Tibial nerve (tissue), 3 donors: ENCODE data around the gene MUSTN1.

Source experiments
- POLR2A ChIP-seq, 2 donors: fragments of 450-650 bp; IDR thresholded peaks; one replicate each; pipeline ENCODE4 v1.6.1; 2017; ENCODE audit warnings: antibody characterized with exemption in 2 of 2, mild to moderate bottlenecking in 2 of 2, moderate library complexity in 2 of 2
- TF ChIP-seq, protein P1 (sequence below), 5 experiments: fragments of 200-600 bp in 3 of 5; fragments of 450-650 bp in 2 of 5; sonication (generic) in 3 of 5; IDR thresholded peaks; one replicate each; pipeline ENCODE4 v1.5.1; 2016 to 2019; ENCODE audit warnings: antibody characterized with exemption in 5 of 5, mild to moderate bottlenecking in 3 of 5, moderate library complexity in 2 of 5

DNA sequence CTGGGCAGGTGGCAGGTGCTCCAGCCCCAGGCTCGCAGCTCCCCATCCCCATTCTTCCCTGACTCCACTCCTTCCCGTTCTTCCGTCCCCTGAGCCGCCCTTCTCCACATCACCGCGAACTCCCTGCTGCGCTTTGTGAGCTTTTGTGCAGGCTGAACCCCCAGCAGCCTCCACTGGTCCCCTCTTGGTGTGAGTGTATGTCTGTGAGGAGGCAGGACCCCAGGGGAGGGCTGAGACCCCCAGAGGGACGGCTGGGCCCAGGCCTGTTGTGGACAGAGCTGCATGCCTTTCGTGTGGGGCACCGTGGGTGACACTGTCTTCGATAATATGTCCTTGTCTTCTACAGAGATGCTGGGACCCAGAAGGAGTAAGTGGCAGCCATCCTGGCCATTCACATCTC lies 47.6 kb downstream of the MUSTN1 start:
- TF ChIP-seq POLR2A (IDR thresholded peaks at IDR 0.05) = no peak
- TF ChIP-seq, protein P1, sequence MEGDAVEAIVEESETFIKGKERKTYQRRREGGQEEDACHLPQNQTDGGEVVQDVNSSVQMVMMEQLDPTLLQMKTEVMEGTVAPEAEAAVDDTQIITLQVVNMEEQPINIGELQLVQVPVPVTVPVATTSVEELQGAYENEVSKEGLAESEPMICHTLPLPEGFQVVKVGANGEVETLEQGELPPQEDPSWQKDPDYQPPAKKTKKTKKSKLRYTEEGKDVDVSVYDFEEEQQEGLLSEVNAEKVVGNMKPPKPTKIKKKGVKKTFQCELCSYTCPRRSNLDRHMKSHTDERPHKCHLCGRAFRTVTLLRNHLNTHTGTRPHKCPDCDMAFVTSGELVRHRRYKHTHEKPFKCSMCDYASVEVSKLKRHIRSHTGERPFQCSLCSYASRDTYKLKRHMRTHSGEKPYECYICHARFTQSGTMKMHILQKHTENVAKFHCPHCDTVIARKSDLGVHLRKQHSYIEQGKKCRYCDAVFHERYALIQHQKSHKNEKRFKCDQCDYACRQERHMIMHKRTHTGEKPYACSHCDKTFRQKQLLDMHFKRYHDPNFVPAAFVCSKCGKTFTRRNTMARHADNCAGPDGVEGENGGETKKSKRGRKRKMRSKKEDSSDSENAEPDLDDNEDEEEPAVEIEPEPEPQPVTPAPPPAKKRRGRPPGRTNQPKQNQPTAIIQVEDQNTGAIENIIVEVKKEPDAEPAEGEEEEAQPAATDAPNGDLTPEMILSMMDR (IDR thresholded peaks at IDR 0.05) = no peak
